A673 (cell line): ENCODE measurements around the gene DTYMK. TPM values are rescaled to one million over a fixed set of nuclear protein-coding genes. Genes with fewer than 3 reads are reported as not detected.
A peak's percentile ranks its signal among the peaks of the same experiment; 100 is the strongest.

Experiments used
- BruUV-seq: library from RNA; stranded (reverse); fragments of 400-500 nt; replicated peaks from 2 replicates; lab custom pipeline; 2021; lab: Mats Ljungman, UMichigan
- CTCF ChIA-PET: fragments of 300-600 bp; sonication (Branson Sonifier 250); formaldehyde crosslinking; loops from one replicate; lab custom pipeline; 2022; ENCODE audit warnings: antibody characterized with exemption; lab: Charles Lee
- POLR2A ChIA-PET: fragments of 300-600 bp; sonication (Branson Sonifier 250); formaldehyde crosslinking; loops from one replicate; lab custom pipeline; 2022; ENCODE audit warnings: antibody characterized with exemption; ENCODE audit not compliant: low non-redundant PET; lab: Charles Lee
- DNase-seq: peaks from one replicate; pipeline ENCODE4 v3.0.0-alpha.2; 2015; ENCODE audit warnings: low spot score
- H3K27ac ChIP-seq: fragments of 200-600 bp; sonication (generic); 2 replicates; pipeline ENCODE4 v1.5.1; 2016; ENCODE audit warnings: mixed run types, low read depth, mild to moderate bottlenecking, mixed read lengths, antibody characterized with exemption, low read length; ENCODE audit not compliant: poor library complexity, severe bottlenecking
- H3K27me3 ChIP-seq: fragments of 200-600 bp; sonication (generic); replicated peaks from 2 replicates; pipeline ENCODE4 v1.6.1; 2017; ENCODE audit warnings: mixed run types, low read depth, mild to moderate bottlenecking, mixed read lengths, antibody characterized with exemption, low read length; ENCODE audit not compliant: insufficient read depth, poor library complexity
- H3K36me3 ChIP-seq: fragments of 200-600 bp; sonication (generic); 2 replicates; pipeline ENCODE4 v1.6.1; 2016; ENCODE audit warnings: mixed run types, mild to moderate bottlenecking, mixed read lengths, antibody characterized with exemption, low read length; ENCODE audit not compliant: insufficient read depth, poor library complexity, severe bottlenecking
- H3K4me1 ChIP-seq: fragments of 200-600 bp; sonication (generic); 2 replicates; pipeline ENCODE4 v1.6.1; 2017; ENCODE audit warnings: mixed run types, mild to moderate bottlenecking, mixed read lengths, antibody characterized with exemption, low read length; ENCODE audit not compliant: insufficient read depth, poor library complexity, severe bottlenecking
- H3K4me3 ChIP-seq: fragments of 200-600 bp; sonication (generic); 2 replicates; pipeline ENCODE4 v1.5.1; 2016; ENCODE audit warnings: low read depth, mixed run types, mild to moderate bottlenecking, mixed read lengths, low read length; ENCODE audit not compliant: poor library complexity, severe bottlenecking
- H3K9me3 ChIP-seq: fragments of 200-600 bp; sonication (generic); 2 replicates; pipeline ENCODE4 v1.6.1; 2016; ENCODE audit warnings: mixed run types, low read depth, mild to moderate bottlenecking, mixed read lengths, antibody characterized with exemption, low read length; ENCODE audit not compliant: poor library complexity, severe bottlenecking
- CTCF ChIP-seq: fragments of 300-800, 200-600 bp; sonication (generic); conservative IDR thresholded peaks from 2 replicates; pipeline ENCODE4 v1.5.1; 2017; ENCODE audit warnings: low read depth, mild to moderate bottlenecking, antibody characterized with exemption, low read length, moderate library complexity, mixed read lengths
- EZH2 ChIP-seq: fragments of 200-600 bp; sonication (generic); IDR thresholded peaks from 2 replicates; pipeline ENCODE4 v1.6.1; 2017; ENCODE audit warnings: borderline replicate concordance, low read depth, mild to moderate bottlenecking, mixed read lengths, antibody characterized with exemption, low read length; ENCODE audit not compliant: poor library complexity, severe bottlenecking
- intact Hi-C: fragments of 100-400 bp; cut with micrococcal nuclease; formaldehyde crosslinking; loops from one replicate; pipeline ENCODE4 v1.10.0; 2022; ENCODE audit not compliant: unreplicated experiment
- total RNA-seq: library from RNA; stranded (reverse); gene quantifications from 2 replicates; pipeline ENCODE4 v1.2.3, GENCODE V29; 2021

DTYMK gene
- total RNA-seq, 1 experiment from 2014 or later, result 139 TPM

- no peak for DNase-seq
- H3K4me3 ChIP-seq, result no peak overlapping the region
- no peaks in the 10 kb centered on the region for H3K4me1 ChIP-seq
- H3K36me3 ChIP-seq, result peaks cover 41% of the 10 kb centered on the region
- TF ChIP-seq CTCF (no peak), EZH2 (no peak)
- H3K27ac ChIP-seq, result peak overlapping the region; percentile 42
- no TSS peak for BruUV-seq
- POLR2A ChIA-PET, result no interaction called here
- no peaks in the 10 kb centered on the region for H3K9me3 ChIP-seq
- CTCF ChIA-PET, result no interaction called here
- intact Hi-C loops, result no loop called here
- no peaks in the 10 kb centered on the region for H3K27me3 ChIP-seq
Observed at GRCh38 chr2:241673797-241674725, 12.6 kb downstream of the DTYMK start.

- ChIA-PET CTCF (no interaction called here), POLR2A (no interaction called here)
- Histone ChIP-seq H3K4me3 (no peak overlapping the region), H3K27ac (no peak overlapping the region), H3K36me3 (peaks cover 34% of the 10 kb centered on the region), H3K27me3 (no peaks in the 10 kb centered on the region), H3K9me3 (no peaks in the 10 kb centered on the region), H3K4me1 (no peaks in the 10 kb centered on the region)
- DNase-seq, result no peak
- no TSS peak for BruUV-seq
- intact Hi-C loops, result no loop called here
- no peak for TF ChIP-seq CTCF
- TF ChIP-seq EZH2, result no peak
Observed at GRCh38 chr2:241673189-241673663, 13.4 kb downstream of the DTYMK start.

GRCh38 chr2:241672243-241673188, 14.1 kb downstream of the DTYMK start:
- ChIA-PET POLR2A (no interaction called here), CTCF (interaction anchor here (0.5 kb wide), 1 partner anchor 159 kb away, joined by 5 read pairs; no protein-coding TSS in a partner anchor)
- TF ChIP-seq EZH2 (no peak), CTCF (no peak)
- no peak overlapping the region for H3K27ac ChIP-seq
- no peaks in the 10 kb centered on the region for H3K27me3 ChIP-seq
- no TSS peak for BruUV-seq
- no peak overlapping the region for H3K4me3 ChIP-seq
- DNase-seq, result no peak
- intact Hi-C loops, result no loop called here
- no peaks in the 10 kb centered on the region for H3K9me3 ChIP-seq
- peaks cover 29% of the 10 kb centered on the region for H3K36me3 ChIP-seq
- no peaks in the 10 kb centered on the region for H3K4me1 ChIP-seq
